NCI-H1105 treated with DMSO at 0.1 percent for 48 hours (cell line): Measurements from ENCODE around the gene TIAM1.

Source experiments
- DNase-seq: peaks from one replicate; lab custom pipeline; 2025; lab: John Stamatoyannopoulos, UW

Gene TIAM1

DNA sequence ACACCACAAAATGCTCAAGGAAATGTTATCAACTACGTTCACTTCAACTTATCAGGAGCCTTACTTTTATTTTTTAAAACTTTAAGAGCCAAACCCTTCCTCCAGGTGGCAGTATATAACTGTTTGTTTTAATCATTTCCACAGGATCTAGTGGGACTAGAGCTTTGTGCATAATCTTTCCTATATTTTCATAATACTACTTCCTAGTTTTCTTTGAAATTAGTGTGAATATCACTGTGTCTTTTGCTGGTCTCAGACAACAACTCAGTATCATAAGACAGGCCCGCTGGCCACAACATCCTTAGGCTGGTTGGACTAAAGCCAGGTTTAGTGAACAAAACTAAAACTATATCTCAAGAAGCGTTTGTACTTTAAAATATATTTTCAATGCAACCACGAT is 145.5 kb downstream of the TIAM1 start:
- DNase-seq = peak; percentile 71

DNA sequence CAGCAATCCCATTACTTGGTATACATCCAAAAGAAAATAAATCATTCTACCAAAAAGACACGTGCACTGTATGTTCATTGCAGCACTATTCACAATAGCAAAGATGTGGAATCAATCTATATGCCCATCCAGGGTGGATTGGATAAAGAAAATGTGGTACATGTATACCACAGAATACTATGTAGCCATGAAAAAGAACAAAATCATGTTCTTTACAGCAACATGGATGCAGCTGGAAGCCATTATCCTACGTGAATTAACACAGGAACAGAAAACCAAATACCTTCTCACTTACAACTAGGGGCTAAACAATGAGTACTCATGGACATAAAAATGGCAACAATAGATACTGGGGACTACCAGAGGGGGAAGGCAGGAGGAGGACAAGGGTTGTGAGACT is 147.3 kb downstream of the TIAM1 start:
- no peak for DNase-seq

DNA sequence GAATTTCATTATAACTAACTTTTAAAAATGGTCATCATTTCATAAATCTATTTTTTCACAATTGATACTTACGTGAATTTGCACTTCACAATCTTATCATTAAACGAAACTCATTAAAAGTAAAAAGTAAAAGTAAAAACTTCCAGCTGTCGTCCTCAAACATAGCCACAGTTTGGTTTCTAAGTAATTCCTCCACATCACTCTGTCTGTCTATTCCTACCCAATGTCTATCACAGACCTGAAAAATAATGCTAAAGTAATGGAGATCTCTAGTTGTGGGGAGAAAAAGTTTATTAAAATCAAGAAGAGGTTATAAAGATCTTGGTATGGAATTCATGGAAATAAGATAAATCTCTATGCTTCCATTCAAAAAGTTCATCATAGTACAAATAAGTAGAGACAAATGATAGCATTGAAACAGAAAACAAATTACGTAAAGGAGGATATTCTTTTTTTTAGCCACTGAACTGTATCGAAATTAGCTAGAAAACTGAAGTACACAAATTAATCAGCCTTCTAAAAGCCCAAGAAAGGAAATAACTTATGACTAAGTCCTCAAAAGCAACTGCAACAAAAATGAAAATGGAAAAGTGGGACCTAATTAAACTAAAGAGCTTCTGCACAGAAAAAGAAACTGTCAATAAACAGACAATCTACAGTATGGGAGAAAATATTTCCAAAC is 148.6 kb downstream of the TIAM1 start:
- DNase-seq = no peak

GRCh38 chr21:31194510-31195293 is 149.4 kb downstream of the TIAM1 start:
- DNase-seq = no peak

- DNase-seq = no peak
Measured at GRCh38 chr21:31193761-31194160, 150.3 kb downstream of the TIAM1 start.

- no peak for DNase-seq
Measured at GRCh38 chr21:31191553-31191952, 152.5 kb downstream of the TIAM1 start.

DNA sequence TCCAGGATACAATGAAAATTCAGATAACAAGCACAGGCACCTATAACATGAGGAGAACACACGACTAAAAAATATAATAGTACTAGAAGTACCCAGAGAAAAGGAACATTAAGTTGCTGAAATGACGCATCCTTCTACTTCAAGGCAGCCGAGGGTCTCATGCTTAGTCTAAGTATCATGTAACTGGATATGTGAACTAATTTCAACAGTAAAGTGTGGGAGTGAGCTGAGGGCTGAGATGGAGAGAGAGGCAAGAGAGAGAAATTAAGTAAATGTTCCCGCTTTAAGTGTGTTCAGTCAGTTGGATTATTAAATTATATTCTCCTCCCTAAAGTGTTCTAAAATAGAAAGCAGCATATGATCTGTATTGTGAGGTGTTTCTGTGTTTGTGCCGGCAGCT is 153.5 kb downstream of the TIAM1 start:
- DNase-seq = no peak

- no peak for DNase-seq
Measured at GRCh38 chr21:31187499-31187898, 156.6 kb downstream of the TIAM1 start.

DNA sequence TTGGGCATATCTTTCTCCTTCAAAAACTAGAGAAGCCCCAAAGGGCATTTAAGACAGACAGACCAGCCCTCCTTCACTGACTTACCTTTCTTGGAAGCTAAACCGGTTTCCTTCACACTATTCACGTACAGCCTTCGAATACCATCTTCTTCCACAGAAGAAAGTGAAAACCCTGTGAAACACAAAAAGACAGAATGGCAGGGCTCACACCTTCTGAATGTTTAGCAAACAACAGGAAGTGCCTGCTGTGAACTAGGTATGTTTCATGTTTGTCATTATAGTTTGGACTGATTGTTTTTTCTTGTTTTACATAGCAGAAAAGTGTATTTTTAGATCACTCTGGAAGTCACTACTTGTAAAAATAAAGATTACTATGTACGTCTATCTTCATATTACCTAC is 157.1 kb downstream of the TIAM1 start:
- no peak for DNase-seq

- DNase-seq = peak; percentile 78
Measured at GRCh38 chr21:31185663-31186062, 158.4 kb downstream of the TIAM1 start.

DNA sequence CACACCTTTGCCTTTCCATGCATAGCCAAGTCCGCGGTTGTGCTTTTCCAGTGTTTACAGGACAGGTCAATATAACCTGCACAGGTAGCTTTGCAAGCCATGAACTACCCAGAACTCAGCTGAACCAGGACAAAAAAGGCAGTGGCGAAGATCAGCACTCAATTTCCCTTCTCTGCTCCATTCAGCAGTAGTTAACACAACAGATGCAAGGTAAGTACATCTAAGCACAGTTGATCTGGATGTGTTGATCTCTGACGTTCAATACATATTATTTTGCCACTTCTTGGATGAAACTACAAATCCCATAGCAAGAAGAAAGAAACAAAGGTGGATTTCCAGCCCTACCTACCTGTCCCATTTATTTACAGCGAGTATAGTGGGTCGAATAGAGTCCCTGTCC is 159.2 kb downstream of the TIAM1 start:
- DNase-seq = no peak

DNA sequence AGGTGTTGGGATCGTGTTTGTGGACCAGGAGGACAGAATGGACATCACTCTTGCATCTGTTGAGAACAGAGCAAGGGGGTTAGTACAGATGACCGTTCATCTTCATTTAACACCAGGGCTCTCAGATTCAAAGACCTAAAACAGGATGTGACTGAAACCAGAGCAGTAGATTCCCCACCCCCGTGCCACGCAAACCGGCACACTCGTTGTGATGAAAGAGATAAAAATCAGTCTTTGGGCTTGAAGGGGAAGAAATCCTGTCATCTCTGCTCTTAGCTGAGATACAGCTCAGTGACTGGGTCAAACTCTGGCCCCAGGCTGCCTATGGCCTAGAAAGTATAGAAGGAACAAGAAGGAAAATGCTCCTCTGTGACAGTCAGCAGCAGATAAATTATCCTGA is 159.6 kb downstream of the TIAM1 start:
- no peak for DNase-seq

DNA sequence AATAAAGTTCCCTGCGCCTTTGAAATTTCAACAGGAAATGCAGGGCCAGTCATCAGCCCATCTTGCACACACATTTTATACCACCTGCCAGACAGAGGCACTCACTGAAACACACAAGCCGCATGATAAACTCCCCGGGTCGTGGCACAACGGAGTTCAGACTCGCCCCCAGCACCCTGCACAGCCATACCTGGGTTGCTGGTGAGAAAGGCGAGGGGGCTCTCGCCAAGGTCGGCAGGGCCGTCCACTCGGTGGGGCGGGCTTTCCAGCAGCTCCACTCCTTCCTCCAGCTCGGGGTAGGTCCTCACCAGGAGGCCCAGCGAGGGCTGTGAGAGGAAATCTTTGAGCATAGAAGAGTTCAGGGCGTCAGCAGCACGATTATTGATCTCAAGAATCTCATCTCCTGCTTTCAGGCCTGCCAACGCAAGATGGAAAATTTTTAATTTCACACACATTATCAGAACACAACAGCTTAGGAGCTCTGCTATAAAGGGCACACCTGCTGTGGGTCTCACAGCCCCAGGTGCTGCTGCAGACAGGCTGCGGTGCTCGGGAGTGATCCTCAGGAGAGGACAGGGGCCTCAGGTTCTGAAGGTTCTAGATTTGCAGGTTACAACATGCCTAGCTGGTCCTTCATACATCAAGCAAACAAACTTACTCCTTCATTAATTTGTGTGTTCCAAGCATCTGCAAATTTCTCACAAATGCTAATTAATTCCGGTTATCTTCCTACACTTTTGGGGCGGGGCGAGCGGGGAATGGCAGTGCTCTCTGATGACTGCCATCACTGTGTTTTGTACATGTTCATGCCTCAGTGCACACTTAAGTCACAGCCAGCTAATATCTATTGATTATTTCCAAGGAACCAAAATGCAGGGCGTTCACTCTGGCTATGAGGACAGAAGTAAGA is 161.6 kb downstream of the TIAM1 start:
- peak; percentile 14 for DNase-seq

- no peak for DNase-seq
Measured at GRCh38 chr21:31181082-31181750, 162.8 kb downstream of the TIAM1 start.

- peak; percentile 51 for DNase-seq
Measured at GRCh38 chr21:31180256-31181081, 163.6 kb downstream of the TIAM1 start.

DNA sequence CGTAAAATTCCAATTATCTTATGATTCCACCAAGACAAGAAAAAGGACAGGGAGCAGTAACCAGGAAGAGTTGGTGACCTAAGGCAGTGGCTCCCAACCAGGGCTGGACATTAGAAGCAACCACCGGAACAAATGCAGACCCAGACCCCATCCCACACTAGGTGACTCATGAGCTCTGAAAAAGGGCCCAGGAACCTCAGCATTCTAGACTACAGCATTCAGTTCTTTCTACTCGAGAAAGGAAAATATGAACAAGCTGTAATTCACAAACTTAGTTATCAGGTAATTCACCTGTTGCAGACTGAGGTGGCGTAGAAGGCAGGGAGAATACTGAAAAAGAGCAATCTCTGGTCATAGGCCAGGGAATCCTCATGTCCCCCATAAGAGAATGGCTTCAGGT is 167.3 kb downstream of the TIAM1 start:
- DNase-seq = no peak

DNA sequence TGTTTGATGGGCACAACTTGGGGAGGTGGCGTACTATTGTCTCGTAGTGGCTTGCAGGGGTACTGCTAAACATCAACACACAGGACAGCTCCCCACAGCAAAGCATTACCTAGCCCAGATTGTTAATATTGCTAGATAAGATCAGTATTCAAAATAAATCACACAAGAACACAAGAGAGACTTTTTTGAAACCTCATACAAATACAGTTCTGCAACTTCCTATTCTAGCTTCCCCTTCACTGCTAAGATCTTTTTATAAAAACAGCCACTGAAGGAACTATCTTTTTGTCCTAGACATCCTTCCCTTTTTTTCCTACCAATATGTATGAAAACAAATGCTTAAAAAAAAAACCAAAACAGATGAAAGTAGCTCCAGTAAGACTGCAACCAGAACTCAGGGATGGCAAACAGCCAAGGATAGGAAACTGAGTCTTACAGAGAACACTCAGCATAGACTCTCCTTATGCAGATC is 167.9 kb downstream of the TIAM1 start:
- no peak for DNase-seq

DNA sequence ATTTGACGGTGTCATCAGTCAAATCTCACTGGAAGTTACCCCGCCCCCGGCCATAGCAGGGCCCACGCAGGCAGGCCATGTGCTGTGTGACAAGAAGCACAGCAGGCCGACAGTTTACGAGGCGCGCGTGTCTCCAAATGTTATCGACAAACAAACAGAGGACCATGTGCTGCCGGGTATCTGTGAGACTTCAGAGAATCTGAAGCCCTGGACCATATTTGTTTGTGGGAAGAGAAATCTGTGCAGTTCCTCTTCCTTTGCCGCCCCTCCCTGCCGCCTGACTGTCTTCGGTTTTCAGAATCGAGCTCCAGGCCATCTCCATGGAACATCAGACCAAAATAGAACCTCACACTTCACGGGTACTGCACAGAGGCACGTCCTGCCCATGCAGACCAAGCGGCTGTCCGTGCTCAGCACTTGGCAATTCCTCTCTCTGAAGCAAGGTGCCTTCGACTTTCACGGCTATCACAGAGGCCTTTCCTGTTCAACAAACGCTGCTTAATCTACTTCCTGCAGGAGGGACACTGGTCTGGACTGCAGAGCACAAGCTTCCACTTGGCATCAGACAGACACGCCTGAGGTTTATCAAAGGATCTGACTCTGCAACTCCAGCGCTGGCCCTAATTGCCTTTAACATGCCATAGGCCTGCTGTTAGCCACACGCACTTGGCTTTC is 170.0 kb downstream of the TIAM1 start:
- DNase-seq = no peak

DNA sequence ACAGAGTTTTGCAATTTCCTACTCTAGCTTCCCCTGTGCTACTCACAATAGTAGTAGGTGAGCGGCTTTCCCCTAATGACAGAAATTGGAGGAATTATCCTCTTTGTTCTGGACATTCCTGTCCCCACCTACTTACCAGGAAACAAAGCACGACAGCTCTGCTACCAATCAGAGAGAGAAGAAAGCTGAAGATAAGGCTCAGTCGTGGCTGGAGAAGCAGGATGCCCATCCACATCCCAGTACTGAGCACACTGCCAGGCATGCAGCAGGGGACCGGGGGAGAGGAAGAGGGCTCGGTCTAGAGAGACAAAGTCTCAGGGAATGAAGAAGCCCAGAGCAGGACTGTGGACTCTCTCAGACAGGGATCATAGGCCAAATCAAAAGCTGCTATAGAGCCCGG is 171.7 kb downstream of the TIAM1 start:
- no peak for DNase-seq
